Left renal pelvis (tissue), 4 donors: ENCODE results near the gene RBM26. TPM values are rescaled to one million over a fixed set of nuclear protein-coding genes. Genes with fewer than 3 reads are reported as not detected.

Experiments
- DNase-seq, 4 donors: peaks; one replicate each; pipeline ENCODE4 v3.0.0-alpha.2; 2013; ENCODE audit warnings: low read depth in 4 of 4, low spot score in 3 of 4
- polyA plus RNA-seq, 4 donors: library from polyadenylated mRNA; unstranded; fragments of 120-200 nt; gene quantifications; one replicate each; pipeline ENCODE4 v1.2.1, GENCODE V29; 2013; ENCODE audit not compliant: insufficient read length in 4 of 4

RBM26 gene
- polyA plus RNA-seq, 4 donors: 80.3 to 88.7 (median 84.9) TPM

GRCh38 chr13:79346300-79346914 is 59.6 kb downstream of the RBM26 start:
- DNase-seq: no peak

- no peak for DNase-seq
These were observed 64.9 kb downstream of the RBM26 start for GRCh38 chr13:79341202-79341601.

GRCh38 chr13:79340490-79340889 is 65.6 kb downstream of the RBM26 start:
- DNase-seq: no peak

DNA sequence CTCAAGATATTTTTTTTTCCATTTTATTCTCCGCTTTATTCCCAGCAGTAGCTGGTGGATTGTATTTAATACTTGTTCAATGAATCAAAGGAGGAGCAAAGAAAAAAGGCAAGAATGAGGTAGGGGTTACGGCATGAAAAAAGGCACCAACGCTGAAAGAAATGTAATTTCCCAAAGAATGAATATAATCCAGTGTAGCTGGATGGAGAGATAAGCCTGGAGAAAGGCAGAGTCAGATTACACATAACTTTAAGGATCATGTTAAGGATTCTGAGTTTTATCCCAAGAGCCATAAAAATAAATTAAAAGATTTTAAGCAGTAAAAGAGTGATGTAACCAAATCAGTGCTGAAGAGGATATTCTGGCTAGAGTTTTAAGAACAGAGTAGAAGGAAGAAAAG is 67.7 kb downstream of the RBM26 start:
- no peak for DNase-seq

- DNase-seq: no peak
These were observed 69.1 kb downstream of the RBM26 start for GRCh38 chr13:79336966-79337365.

DNA sequence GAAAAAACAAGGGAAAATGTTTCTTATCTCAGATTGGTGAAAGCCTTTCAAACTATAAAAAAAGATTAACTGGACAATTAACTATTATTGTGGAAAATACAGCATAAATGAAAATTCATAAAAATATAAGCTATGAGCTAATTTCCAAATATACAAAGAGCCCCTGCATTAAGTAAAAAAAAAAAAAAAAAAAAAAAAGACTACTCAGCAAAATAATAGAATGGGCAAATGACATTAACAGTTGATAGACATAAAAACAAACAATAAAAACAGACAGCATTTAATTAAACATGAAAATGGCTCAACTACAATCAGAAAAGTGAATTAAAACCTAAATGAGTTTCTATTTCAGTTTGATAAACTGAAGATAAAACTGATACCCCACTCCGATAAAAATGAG is 77.5 kb downstream of the RBM26 start:
- DNase-seq: no peak

GRCh38 chr13:79320433-79320832 is 85.6 kb downstream of the RBM26 start:
- DNase-seq: no peak

DNA sequence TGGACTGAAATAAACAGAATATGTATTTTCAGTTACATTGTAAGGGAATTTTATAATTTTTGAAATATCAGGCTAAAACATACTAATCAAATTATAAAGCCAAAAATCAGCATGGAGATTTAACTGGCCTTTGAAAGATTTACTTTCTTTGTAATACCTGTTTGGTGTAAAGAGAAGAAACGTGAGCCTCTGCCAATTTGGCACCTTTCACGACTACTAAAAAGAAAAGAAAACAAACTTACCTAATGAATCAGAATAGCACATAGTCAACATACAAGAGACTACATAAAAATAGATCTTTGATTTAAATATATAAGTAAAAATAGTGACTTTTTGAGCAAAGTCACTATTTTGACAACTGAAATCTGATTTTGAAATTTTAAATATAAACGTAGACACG is 87.4 kb downstream of the RBM26 start:
- DNase-seq: no peak

- DNase-seq: no peak
These were observed 88.2 kb downstream of the RBM26 start for GRCh38 chr13:79317856-79318255.

GRCh38 chr13:79314652-79315051 is 91.4 kb downstream of the RBM26 start:
- no peak for DNase-seq

GRCh38 chr13:79312340-79312855 is 93.7 kb downstream of the RBM26 start:
- no peak for DNase-seq

DNA sequence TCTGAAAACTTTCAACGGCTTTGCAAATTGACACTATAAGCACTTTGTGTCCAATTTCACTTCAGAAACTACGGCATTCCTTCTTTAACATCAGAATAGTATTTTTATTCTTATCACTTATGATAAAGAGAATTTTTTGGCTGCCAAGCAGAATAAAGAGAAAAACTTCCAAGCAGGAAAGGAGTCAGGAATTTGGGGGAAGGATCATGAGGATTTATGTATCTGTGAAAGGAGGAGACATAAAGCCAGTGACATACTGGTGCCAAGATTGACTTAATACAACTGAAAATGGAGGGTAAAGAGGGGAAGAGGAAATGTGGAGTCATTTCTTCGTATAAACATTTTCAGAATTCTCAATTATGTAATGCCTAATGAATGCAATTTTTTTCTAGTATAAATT is 94.7 kb downstream of the RBM26 start:
- no peak for DNase-seq

- DNase-seq: no peak
These were observed 96.4 kb downstream of the RBM26 start for GRCh38 chr13:79309690-79310089.

DNA sequence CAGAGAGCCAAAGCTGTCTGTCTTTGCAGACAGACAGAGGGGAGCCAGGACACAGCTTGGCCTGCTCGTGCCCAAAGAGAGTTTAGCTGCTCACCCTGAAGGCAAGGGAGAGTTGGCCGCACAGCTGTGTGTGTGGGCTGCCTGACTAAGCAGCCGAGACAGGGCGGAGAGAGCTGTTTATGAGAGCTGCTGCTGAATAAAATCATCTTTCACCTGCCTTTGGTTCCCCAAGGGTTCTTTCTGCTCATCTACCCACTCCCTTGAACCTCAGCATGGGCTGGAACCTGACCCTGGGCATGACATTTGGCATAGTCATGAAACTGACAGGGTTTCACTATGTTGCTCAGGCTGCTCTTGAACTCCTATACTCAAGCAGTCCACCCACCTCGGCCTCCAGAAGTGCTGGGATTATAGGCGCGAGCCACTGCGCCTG is 98.2 kb downstream of the RBM26 start:
- no peak for DNase-seq

- no peak for DNase-seq
These were observed 98.6 kb downstream of the RBM26 start for GRCh38 chr13:79307433-79307861.

DNA sequence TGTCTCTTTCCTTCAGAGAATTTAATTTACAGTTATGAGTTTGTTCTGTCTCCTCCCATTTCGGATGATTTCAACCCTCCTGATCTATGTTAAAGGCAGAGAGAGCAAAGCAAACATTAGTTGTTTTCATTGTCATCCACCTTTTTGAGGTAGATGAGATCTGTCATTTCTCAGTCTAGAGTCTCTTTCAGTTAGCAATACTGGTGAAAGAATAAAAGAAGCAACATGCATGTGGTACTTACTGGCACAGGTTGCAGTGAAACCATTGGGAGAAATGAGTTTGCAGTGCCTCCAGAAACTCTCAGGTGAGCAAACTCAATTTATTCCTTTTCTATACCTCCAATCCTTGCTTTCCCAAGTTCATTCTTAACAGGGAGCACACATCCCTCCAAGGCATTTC is 99.4 kb downstream of the RBM26 start:
- DNase-seq: no peak

- DNase-seq: no peak
These were observed 108.9 kb downstream of the RBM26 start for GRCh38 chr13:79297128-79297527.

- DNase-seq: no peak
These were observed 109.9 kb downstream of the RBM26 start for GRCh38 chr13:79295906-79296706.

- DNase-seq: no peak
These were observed 115.3 kb downstream of the RBM26 start for GRCh38 chr13:79290595-79291244.

- DNase-seq: no peak
These were observed 116.5 kb downstream of the RBM26 start for GRCh38 chr13:79289571-79289970.

DNA sequence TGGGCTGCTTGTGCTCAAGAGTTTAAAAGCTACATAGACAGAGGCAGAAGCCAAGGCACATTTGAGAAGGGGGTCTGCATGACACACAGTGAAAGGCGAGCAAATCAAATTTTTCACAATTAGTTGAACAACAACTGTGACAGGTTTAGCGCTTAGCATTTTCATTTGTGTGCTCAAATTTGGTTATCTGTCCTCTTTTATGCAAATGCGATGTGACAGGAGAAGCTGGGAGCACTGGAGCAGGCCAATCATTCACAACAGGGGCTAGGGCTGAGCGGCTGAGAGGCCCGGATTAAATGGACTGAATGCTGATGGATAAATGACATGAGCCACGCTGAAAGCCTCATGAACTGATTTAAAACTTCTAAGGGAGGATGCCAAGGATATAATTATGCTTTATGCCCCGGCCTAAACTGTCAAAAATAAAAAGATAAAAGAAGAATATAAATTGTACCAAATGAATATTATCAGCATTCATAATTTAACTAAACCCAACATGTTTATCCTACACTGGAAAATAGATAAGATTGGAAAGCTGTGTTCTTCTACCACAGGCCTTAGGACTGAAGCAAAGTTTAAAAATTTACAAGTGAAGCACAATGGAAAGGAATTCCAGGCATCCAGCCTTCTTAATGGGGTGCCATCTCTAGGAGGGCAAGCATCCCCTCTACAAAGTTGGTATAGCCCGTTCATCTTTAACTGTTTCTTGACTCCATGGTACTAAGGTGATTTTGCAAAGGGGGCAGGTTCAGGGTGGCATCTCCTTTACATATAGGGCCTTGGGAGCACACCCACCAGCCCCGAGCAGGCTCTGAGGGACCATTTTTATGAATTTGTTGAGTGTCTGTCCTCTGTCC is 117.9 kb downstream of the RBM26 start:
- DNase-seq: no peak
